Breast epithelium (tissue), 4 donors: ENCODE results near the gene ECPAS. TPM values are rescaled to one million over a fixed set of nuclear protein-coding genes. Genes with fewer than 3 reads are reported as not detected.

Experiments
- DNase-seq, 2 donors: peaks; one replicate each; pipeline ENCODE4 v3.0.0-alpha.2; 2019; ENCODE audit warnings: low spot score in 2 of 2
- H3K27ac ChIP-seq, 2 donors: fragments of 200-600 bp; sonication (generic) in 1 of 2; one replicate each; pipeline ENCODE4 v1.5.1; 2016 to 2019; ENCODE audit warnings: mild to moderate bottlenecking in 1 of 2
- H3K27me3 ChIP-seq, 2 donors: fragments of 200-600 bp; sonication (generic) in 1 of 2; one replicate each; pipeline versions ENCODE4 v1.5.1 to v1.6.0; 2017 to 2019; ENCODE audit warnings: control low read depth in 1 of 2, mild to moderate bottlenecking in 1 of 2
- H3K36me3 ChIP-seq: fragments of 200-600 bp; one replicate; pipeline ENCODE4 v1.5.1; 2019
- H3K4me1 ChIP-seq, 2 donors: fragments of 200-600 bp; sonication (generic); one replicate each; pipeline ENCODE4 v1.5.1; 2016 to 2019; ENCODE audit warnings: control low read depth in 1 of 2
- H3K4me3 ChIP-seq, 3 donors: fragments of 200-600 bp; sonication (generic); 1 replicate in 2 of 3; 2 replicates in 1 of 3; pipeline ENCODE4 v1.5.1; 2016 to 2019; ENCODE audit warnings: mild to moderate bottlenecking in 3 of 3, moderate library complexity in 2 of 3
- H3K9me3 ChIP-seq, 2 donors: fragments of 200-600 bp; sonication (generic) in 1 of 2; one replicate each; pipeline ENCODE4 v1.5.1; 2016 to 2019; ENCODE audit warnings: control low read depth in 1 of 2
- CTCF ChIP-seq, 3 donors: fragments of 450-650 bp; IDR thresholded peaks; one replicate each; pipeline ENCODE4 v1.5.1; 2016 to 2017; ENCODE audit warnings: antibody characterized with exemption in 3 of 3, mild to moderate bottlenecking in 3 of 3, moderate library complexity in 3 of 3
- POLR2A ChIP-seq: fragments of 450-650 bp; IDR thresholded peaks from one replicate; pipeline ENCODE4 v1.6.1; 2016; ENCODE audit warnings: antibody characterized with exemption, mild to moderate bottlenecking, moderate library complexity
- POLR2AphosphoS5 ChIP-seq, 3 donors: sonication (generic); formaldehyde crosslinking; IDR thresholded peaks; one replicate each; pipeline ENCODE4 v1.6.1; 2017; ENCODE audit warnings: antibody characterized with exemption in 3 of 3
- intact Hi-C: fragments of 100-400 bp; cut with DNase I; formaldehyde crosslinking; loops from one replicate; pipeline ENCODE4 v1.15.1; 2023; ENCODE audit warnings: low total_unique reads
- total RNA-seq, 3 donors: library from RNA; depleted of rRNA; stranded (reverse); fragments of >200 nt; gene quantifications; one replicate each; pipeline ENCODE4 v1.1.0, GENCODE V29; 2016

The ECPAS gene
- total RNA-seq, 3 donors from 2014 or later = 91.6 to 159 (median 94.1) TPM

GRCh38 chr9:111467778-111468367 is 16.3 kb downstream of the ECPAS start:
- H3K4me3 ChIP-seq = no peak overlapping the region
- H3K9me3 ChIP-seq = no peaks in the 10 kb centered on the region
- H3K27ac ChIP-seq = no peak overlapping the region
- H3K27me3 ChIP-seq = no peaks in the 10 kb centered on the region
- no peak for DNase-seq
- TF ChIP-seq POLR2AphosphoS5 (IDR thresholded peaks at IDR 0.05) = no peak
- TF ChIP-seq CTCF (IDR thresholded peaks at IDR 0.05) = no peak
- intact Hi-C loops = no loop called here
- H3K4me1 ChIP-seq = no peaks in the 10 kb centered on the region
- H3K36me3 ChIP-seq = no peaks in the 10 kb centered on the region

- no peak overlapping the region for H3K27ac ChIP-seq
- H3K4me1 ChIP-seq = no peaks in the 10 kb centered on the region
- intact Hi-C loops = loop anchor here (5.0 kb wide), 1 partner anchor 1284 kb away; no protein-coding TSS in a partner anchor
- peaks cover 4 to 12% of the 10 kb centered on the region in 2 donors for H3K9me3 ChIP-seq
- TF ChIP-seq CTCF (IDR thresholded peaks at IDR 0.05) (no peak), POLR2A (no peak), POLR2AphosphoS5 (IDR thresholded peaks at IDR 0.05) (no peak)
- H3K36me3 ChIP-seq = no peaks in the 10 kb centered on the region
- no peaks in the 10 kb centered on the region for H3K27me3 ChIP-seq
- no peak for DNase-seq
- H3K4me3 ChIP-seq = no peak overlapping the region
Observed at GRCh38 chr9:111463048-111463447, 21.1 kb downstream of the ECPAS start.

GRCh38 chr9:111458139-111459009 is 25.8 kb downstream of the ECPAS start:
- no peak overlapping the region for H3K4me3 ChIP-seq
- no peak for TF ChIP-seq POLR2AphosphoS5 (IDR thresholded peaks at IDR 0.05)
- no peak for TF ChIP-seq POLR2A
- no peak for TF ChIP-seq CTCF (IDR thresholded peaks at IDR 0.05)
- intact Hi-C loops = no loop called here
- peaks cover 4 to 12% of the 10 kb centered on the region in 2 donors for H3K9me3 ChIP-seq
- H3K4me1 ChIP-seq = peaks cover 0 to 2% of the 10 kb centered on the region in 2 donors
- DNase-seq = no peak
- H3K36me3 ChIP-seq = no peaks in the 10 kb centered on the region
- no peaks in the 10 kb centered on the region for H3K27me3 ChIP-seq
- H3K27ac ChIP-seq = no peak overlapping the region

- Histone ChIP-seq H3K27me3 (no peaks in the 10 kb centered on the region), H3K27ac (no peak overlapping the region), H3K36me3 (no peaks in the 10 kb centered on the region), H3K9me3 (peaks cover 1 to 6% of the 10 kb centered on the region in 2 donors), H3K4me3 (no peak overlapping the region), H3K4me1 (peaks cover 0 to 2% of the 10 kb centered on the region in 2 donors)
- TF ChIP-seq POLR2AphosphoS5 (IDR thresholded peaks at IDR 0.05) (no peak), POLR2A (no peak), CTCF (IDR thresholded peaks at IDR 0.05) (no peak)
- no peak for DNase-seq
- intact Hi-C loops = no loop called here
Observed at GRCh38 chr9:111456529-111456928, 27.7 kb downstream of the ECPAS start.

- Histone ChIP-seq H3K9me3 (no peaks in the 10 kb centered on the region), H3K4me3 (no peak overlapping the region), H3K4me1 (peaks cover 0 to 2% of the 10 kb centered on the region in 2 donors), H3K27me3 (no peaks in the 10 kb centered on the region), H3K27ac (no peak overlapping the region), H3K36me3 (no peaks in the 10 kb centered on the region)
- no peak for DNase-seq
- intact Hi-C loops = no loop called here
- TF ChIP-seq POLR2AphosphoS5 (IDR thresholded peaks at IDR 0.05) = no peak
- no peak for TF ChIP-seq CTCF (IDR thresholded peaks at IDR 0.05)
- no peak for TF ChIP-seq POLR2A
Observed at GRCh38 chr9:111455638-111456037, 28.5 kb downstream of the ECPAS start.
